HG02623 (cell line): ENCODE data around the gene TFAP2E.
"Not testable (repeated sequence)": the region's sequence is repeated elsewhere in the genome, so short reads cannot be mapped to it uniquely, and the experiment has no call there.

ENCODE experiments used
- ATAC-seq: cut with Tn5 transposase; IDR thresholded peaks from one replicate; pipeline ENCODE4 v1.9.1; 2021; ENCODE audit warnings: moderate library complexity; ENCODE audit not compliant: unreplicated experiment

The TFAP2E gene

DNA sequence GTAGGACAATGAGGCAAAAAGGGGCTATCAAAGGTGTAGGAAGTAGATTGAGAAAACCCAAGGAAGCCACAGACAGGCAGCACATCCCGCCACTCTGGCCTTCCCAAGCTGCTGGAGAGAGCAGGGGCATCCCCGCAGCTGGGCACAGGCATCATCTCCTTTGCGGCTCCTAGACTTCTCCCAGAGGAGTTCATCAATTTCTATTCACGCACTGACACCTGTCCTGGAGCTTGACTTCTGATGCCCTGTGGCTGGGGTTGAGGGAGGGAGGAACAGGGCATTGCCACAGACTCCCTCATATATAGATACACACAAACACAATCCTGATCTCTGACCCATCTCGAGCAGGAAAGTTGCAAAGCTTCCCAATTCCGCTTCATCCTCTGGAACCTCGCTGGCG, 1.9 kb upstream of the TFAP2E start:
- no peak for ATAC-seq

DNA sequence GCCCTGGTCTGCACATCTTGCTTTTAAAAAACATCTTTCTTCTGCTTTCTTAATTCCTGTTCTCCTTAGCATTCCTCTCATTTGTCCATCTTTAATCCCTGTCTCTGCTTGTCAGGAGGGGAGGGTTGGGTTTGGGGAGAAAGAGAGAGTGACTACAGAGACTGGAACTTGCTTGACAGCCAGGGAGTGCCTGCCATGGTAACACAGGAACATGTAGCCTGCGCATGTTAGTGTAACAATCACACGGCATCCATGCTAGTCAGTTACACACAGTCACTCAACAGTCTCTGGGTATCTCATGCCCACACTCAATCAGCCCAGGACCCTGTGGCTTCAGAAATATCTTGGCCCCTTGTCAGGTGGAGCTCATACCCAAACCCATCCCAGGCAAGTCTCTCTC, 818 bp upstream of the TFAP2E start:
- ATAC-seq, result no peak

DNA sequence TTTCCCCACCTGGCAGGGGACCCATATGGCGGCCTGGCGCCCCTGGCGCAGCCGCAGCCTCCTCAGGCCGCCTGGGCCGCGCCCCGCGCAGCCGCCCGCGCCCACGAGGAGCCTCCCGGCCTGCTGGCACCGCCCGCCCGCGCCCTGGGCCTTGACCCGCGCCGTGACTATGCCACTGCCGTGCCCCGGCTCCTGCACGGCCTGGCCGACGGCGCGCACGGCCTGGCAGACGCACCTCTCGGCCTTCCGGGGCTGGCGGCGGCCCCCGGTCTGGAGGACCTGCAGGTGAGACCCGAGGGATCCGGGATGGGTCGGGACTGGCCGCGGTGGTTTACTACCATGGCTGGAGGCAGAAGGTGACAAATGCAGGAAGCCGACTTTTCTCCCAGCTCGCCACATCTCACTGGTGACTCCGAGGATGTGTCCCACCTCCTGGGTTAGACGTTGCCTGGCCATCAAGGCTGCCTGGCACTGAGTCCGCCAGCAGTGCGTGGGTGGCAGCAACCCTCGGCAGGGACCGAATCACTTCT, 1.1 kb downstream of the TFAP2E start:
- no peak for ATAC-seq

DNA sequence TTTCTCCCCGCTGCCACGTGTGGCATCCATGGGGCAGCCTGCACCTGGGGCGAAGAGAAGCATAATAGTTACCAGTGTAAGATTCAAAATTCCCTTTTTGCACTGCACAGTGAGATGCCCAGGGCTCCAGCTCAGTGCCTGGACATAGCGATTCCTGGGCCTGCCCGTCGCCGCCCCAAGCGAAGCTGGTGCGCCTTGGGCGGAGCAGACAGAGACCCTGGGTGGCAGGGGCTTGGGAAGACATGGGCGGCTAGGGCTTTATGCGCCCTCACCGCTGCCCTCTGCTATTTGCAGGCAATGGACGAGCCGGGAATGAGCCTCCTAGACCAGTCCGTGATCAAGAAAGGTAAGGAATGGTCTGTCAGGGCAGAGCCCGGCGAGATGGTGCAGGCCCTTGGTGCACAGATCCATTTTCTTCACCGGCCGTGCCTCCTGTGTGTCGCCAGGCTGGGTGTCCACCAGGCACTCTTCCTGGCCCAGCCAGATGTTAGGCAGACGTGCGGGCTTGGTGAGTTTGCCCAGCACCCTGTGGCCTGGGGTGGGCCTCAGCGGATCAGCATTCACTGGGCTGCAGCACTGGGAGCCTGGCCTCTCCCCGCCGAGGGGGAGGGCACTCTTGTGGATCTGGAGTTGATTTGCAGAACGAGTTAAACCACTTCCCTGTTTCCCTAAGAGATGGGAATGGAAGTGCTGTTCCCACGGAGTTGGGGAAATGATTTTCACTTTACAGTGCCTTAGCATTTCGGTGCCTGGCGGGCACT, 1.7 kb downstream of the TFAP2E start:
- ATAC-seq, result no peak

DNA sequence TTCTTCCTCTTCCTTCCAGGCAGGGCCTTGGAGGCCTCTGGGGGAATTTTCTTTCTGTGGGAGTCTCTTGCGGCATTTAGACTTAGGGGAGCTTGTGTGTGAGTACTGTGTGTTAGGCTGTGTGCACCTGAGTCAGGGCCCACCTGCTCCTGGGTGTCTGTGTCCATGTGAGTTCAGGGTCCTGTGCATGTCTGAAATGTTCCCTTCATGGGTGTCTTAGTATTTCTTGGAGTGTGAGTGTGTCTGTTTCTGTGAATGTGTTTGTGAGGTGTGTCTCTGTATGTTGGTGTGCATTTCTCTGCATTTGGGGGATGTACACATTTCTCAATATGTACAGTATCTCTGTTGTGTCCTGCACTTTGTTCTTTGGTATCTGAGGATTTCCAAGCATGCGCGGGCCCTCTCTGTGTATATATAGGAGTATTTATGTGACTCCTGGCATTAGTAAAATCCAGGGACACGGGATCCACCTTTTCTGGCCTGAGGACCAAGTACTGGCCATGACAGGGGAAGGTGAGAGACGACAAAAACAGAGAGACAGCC, 2.4 kb downstream of the TFAP2E start:
- no peak for ATAC-seq

DNA sequence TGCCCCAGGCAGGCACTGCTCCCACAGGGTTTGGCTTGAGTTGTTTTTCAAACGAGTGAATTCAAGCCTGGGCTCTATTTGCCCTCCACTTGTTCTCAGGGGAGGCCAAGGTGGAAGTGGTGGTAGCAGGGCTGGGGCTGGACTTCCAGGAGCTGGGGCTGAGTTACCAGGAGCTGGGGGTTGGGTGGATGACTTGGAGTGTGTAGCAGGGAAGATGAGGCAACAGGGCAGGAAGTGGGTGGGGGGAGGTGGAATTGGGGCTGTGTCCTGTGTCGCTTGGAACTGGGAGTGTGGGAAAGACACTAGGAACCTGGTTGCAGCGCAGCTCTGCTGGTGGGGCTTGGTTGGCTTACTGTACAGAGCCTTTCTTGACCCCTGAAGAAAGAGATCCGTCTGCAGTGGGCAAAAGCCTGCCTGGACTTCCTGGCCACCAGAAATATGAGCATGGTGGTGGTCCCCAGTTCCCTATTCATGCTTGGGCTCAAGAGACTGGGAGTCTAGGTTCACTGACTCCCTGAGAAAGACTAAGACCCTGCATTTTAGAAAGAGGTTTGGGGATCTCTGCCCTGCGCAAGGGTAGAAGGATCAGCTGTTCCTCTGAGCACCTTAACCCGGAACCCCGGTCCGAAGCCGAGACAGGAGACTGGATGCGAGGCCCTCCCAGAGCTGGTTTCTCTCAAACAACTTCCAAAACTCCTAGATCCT, 3.1 kb downstream of the TFAP2E start:
- ATAC-seq, result no peak

DNA sequence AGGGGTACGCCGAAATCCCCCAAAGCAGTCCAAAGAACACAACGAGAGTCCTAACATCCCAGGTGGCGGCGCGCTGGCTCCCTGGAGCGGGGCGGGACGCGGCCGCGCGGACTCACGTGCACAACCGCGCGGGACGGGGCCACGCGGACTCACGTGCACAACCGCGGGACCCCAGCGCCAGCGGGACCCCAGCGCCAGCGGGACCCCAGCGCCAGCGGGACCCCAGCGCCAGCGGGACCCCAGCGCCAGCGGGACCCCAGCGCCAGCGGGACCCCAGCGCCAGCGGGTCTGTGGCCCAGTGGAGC, 3.6 kb downstream of the TFAP2E start:
- ATAC-seq, result not testable (repeated sequence)

DNA sequence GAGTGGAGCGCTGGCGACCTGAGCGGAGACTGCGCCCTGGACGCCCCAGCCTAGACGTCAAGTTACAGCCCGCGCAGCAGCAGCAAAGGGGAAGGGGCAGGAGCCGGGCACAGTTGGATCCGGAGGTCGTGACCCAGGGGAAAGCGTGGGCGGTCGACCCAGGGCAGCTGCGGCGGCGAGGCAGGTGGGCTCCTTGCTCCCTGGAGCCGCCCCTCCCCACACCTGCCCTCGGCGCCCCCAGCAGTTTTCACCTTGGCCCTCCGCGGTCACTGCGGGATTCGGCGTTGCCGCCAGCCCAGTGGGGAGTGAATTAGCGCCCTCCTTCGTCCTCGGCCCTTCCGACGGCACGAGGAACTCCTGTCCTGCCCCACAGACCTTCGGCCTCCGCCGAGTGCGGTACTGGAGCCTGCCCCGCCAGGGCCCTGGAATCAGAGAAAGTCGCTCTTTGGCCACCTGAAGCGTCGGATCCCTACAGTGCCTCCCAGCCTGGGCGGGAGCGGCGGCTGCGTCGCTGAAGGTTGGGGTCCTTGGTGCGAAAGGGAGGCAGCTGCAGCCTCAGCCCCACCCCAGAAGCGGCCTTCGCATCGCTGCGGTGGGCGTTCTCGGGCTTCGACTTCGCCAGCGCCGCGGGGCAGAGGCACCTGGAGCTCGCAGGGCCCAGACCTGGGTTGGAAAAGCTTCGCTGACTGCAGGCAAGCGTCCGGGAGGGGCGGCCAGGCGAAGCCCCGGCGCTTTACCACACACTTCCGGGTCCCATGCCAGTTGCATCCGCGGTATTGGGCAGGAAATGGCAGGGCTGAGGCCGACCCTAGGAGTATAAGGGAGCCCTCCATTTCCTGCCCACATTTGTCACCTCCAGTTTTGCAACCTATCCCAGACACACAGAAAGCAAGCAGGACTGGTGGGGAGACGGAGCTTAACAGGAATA, 4.2 kb downstream of the TFAP2E start:
- no peak for ATAC-seq

DNA sequence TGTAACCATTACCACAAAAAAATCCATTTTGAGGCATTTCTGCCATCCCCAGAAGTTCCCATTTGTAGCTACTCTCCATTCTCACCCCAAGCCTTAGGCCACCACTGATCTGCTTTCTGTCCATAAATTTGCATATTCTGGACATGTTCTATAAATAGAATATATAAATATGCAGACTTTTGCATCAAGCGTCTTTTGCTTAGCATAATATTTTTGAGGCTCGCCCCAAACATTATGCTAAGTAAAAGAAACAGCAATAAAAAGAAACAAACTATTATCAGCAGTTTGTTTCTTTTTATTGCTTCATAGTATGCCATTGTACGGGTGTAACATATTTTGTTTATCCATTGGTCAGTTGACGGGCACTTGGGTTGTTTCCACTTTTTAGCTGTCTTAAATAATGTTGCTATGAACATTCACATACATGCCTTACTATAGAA, 7.9 kb downstream of the TFAP2E start:
- no peak for ATAC-seq

DNA sequence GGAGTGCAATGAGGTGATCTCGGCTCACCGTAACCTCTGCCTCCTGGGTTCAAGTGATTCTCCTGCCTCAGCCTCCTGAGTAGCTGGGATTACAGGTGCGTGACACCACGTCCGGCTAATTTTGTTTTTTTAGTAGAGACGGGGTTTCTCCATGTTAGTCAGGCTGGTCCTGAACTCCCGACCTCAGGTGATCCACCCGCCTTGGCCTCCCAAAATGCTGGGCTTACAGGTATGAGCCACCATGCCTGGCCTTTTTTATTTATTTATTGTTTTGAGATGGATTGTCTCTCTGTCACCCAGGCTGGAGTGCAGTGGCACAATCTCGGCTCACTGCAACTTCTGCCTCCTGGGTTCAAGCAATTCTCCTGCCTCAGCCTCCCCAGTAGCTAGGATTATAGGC, 8.5 kb downstream of the TFAP2E start:
- ATAC-seq, result not testable (repeated sequence)

DNA sequence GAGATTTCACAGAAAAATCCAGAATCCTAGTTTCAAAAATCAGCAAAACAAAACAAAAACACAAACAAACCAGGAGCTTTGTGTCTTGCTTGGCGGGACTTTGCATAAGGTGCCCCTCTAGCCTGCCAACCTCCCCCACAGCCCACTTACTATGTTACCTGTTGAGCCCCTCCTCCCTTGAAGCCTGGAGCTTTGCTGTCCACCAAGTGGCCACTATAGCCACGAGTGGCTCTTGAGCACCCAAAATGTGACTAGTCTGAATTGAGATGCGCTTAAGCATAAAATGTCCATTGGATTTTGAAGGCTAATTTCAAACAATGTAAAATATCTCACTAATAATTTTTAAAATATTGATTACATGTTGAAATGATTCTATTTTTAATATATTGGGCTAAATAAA, 12.2 kb downstream of the TFAP2E start:
- no peak for ATAC-seq

DNA sequence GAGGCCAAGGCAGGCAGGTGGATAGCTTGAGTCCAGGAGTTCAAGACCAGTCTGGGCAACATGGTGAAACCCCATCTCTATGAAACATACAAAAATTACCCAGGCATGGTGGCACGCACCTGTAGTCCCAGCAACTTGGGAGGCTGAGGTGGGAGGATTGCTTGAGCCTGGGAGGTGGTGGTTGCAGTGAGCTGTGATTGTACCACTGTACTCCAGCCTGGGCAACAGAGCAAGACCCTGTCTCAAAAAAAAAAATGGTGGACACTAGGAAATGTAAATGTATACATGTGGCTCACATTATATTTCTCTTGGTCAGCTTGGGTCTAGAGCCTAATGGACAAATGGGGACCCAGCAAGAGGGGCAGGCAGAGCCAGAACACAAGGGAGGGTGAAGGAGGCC, 12.7 kb downstream of the TFAP2E start:
- not testable (repeated sequence) for ATAC-seq

DNA sequence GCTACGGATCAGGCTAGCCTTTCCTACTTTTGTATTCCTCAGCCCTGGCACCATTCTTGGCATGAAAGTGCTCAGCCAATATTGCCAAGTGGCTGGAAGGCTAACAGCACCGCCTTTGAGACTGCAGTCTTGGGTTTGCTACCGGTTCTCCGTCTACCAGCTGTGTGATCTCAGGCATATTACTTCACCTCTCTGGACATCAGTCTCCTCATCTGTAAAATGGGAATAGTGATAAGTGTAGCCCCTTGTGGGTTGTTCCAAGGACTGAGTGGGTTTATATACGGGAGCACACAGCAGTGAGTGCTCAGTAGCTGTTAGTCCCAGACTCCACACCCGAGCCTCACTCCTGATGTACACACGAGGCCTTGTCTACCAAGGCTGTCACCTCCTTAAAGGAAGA, 13.7 kb downstream of the TFAP2E start:
- no peak for ATAC-seq

DNA sequence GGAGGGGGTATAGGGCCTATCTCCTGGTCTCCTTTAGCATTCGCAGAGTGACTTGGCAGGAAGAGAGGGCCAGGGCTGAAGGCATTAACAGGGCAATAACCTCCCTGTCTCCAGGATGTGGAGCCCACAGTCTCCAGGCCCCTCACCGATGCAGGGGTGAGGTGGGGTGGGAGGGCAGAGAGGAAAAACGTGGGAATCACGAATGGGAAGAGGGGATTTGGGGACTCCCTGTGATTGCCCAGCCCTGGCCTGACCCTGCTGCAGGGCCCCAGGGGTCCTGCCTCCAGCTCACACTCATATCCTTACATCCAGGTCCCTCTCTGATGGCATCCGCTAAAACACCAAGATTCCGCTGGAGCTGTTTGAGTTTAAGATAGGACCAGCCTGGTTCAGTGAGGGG, 14.6 kb downstream of the TFAP2E start:
- ATAC-seq, result no peak

DNA sequence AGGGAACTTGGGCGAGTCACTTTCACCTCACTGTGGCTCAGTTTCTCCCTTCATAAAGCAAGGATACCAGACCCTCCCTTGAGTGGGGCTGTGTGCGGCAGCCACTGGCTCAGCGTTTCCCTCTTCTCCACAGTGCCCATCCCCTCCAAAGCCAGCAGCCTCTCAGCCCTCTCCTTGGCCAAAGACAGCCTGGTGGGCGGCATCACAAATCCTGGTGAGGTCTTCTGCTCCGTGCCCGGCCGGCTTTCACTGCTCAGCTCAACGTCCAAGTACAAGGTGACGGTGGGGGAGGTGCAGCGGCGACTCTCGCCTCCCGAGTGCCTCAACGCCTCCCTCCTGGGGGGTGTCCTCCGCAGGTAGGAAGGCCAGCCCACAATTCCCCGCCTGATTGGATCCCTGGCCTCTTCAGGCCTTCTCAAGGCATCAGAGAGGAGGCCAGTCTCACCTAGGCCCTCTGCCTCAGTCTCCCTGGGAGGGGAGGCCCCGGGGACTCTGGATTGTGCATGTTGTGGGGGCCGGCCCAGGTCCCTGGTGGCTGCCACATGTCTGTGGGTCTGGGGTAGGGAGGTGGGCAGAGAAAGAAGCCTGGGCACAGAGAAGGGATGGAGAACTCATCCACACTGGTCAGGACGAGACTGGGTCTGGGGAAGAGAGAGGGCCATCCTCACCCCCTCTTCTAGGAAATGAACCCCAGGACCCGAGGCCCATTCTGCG, 15.2 kb downstream of the TFAP2E start:
- no peak for ATAC-seq

DNA sequence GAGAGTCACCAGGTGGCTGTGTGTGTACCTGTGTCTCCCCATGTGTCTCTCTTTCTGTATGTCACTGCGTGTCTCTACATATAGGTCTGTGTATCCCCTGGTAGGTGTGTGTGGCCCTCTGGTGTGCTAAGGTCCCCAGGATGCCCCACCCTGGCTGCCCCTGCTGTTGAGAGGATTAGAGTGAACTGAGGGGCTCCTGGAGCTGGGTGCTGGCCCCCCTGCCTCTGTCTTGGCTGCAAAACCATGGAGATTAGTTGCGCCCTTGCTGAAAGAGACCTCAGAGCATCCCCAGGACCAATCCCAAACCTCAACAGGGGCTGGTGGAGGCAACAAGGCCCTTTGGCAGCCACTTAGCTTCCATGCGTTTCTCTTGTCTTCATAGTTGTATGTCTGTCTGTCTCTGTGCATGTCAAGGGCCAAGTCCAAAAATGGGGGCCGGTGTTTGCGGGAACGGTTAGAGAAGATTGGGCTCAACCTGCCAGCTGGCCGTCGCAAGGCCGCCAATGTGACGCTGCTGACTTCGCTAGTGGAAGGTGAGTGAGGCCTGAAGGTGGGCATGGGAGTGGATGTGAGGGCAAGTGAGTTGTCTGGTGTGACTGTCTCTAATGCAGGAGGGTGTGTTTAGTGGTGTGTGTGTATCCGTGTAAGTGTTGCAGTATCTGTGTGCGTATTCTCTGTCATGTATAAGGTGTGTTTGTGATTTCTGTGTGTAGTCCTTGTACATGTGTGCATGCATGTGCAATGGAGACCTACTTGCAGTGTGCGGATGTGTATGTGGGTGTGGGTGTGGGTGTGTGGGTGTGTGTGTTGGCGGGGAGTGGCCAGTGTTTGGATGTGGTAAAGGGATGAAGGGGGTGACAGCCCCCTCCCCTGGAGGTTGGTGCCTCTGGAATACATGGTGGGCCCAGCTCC, 16.7 kb downstream of the TFAP2E start:
- no peak for ATAC-seq

DNA sequence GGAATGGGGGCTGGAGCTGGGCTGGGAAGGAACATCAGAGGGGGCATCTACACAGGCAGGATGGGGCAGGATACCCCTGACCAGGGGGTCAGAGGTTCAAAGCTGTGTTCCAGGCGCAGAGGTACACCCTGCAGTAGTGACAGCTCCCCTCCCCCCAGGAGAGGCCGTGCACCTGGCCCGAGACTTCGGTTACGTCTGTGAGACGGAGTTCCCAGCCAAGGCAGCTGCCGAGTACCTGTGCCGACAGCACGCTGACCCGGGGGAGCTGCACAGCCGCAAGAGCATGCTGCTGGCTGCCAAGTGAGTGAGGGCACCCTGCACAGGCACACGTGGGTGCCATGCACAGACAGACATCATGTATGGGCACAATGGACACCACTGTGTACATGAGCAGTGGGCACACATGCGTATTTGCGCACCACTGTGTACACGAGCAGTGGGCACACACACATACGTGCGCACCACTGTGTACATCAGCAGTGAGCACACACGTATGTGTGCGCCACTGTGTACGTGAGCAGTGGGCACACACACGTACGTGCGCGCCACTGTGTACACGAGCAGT, 17.4 kb downstream of the TFAP2E start:
- ATAC-seq, result no peak

DNA sequence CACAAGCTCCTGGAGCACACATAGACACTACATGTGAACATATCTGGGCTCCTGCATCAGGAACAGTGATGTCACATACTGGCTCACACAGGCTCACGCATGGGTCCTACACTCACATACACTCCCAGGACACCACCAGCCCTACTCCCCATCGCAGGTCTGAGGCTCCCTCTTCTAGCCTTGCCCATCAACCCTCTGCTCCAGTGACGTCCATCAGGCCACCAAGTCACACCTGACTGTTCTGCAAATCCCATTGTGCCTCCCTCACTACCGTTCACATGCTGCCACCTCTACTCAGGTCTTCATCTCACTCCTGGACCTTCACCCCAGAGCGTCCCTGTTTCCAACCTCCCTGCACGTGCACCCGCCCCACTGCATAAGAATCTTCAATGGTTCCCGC, 18.1 kb downstream of the TFAP2E start:
- ATAC-seq, result no peak
